Measurements from ENCODE around the gene SLC4A8. TPM values are rescaled to one million over a fixed set of nuclear protein-coding genes. Genes with fewer than 3 reads are reported as not detected.
"Not testable (repeated sequence)": the region's sequence is repeated elsewhere in the genome, so short reads cannot be mapped to it uniquely, and the experiment has no call there.

The SLC4A8 gene
- total RNA-seq, 1 donor from 2014 or later = 2.3 TPM

DNA sequence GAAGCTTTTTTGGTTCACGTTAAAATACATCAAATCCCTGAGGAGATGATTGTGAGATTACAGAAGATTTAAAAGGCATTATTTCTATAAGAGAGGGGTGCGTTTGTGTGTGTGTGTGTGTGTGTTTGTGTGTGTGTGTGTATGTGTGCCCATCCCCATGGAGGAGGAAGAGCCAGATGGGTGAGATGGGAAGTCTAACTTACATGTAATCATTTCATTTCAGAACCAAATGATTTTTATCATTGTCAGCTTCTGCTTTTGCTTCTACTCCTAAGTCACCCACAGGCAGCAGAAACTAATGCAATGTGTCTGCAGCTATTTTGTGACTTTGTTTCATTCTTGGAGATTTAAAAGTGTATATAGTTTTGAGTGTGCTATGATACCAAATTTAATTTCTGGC lies 68.7 kb downstream of the SLC4A8 start:
- no peak for DNase-seq
- Mint-ChIP-seq H3K27ac (no peak overlapping the region), H3K4me3 (no peak overlapping the region), H3K9me3 (no peaks in the 10 kb centered on the region), H3K36me3 (ENCODE audit: low read depth) (no peaks in the 10 kb centered on the region), H3K4me1 (no peaks in the 10 kb centered on the region), H3K27me3 (no peaks in the 10 kb centered on the region)
- intact Hi-C loops (cut with micrococcal nuclease) = no loop called here

DNA sequence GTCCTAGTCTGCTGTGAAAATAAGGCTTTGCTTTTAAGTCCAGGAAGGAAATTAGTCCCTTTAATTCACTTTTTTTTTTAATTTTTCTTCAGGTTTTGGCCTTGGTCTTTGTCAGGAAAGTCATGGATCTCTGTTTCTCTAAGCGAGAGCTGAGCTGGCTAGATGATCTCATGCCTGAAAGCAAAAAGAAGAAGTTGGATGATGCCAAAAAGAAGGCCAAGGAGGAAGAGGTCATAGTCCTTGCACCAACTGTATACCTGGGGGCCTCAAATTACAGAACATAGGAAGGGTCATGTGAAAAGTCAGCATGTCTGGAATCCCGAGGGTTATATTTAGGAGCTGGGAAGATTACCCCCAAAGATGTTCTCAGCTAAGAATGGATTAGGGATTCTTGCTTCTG lies 72.3 kb downstream of the SLC4A8 start:
- intact Hi-C loops (cut with micrococcal nuclease) = no loop called here
- H3K27me3 Mint-ChIP-seq = peaks cover 7% of the 10 kb centered on the region
- no peaks in the 10 kb centered on the region for H3K36me3 Mint-ChIP-seq (ENCODE audit: low read depth)

DNA sequence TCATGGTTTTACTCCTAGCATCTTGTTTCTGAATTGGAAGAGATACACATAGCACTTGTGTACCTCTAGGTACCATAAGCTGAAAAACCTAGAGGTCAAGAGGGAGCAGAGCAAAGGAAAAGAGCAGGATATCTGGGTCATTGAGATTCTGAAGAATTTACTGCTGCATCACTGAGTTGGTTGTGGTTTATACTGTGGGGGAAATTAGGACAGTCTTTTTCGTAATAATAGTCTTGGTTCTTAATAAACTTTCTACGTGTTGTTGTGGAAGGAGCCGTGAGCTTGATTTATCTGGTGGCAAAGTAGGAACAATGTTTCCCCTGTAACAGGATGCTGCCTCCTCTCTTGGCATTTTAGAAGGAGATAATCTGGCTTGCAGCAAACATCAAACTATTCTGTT lies 80.2 kb downstream of the SLC4A8 start:
- Mint-ChIP-seq H3K4me1 (no peaks in the 10 kb centered on the region), H3K27me3 (peaks cover 5% of the 10 kb centered on the region), H3K27ac (no peak overlapping the region), H3K4me3 (no peak overlapping the region), H3K9me3 (no peaks in the 10 kb centered on the region), H3K36me3 (ENCODE audit: low read depth) (no peaks in the 10 kb centered on the region)
- DNase-seq = no peak
- intact Hi-C loops (cut with micrococcal nuclease) = no loop called here

More for the DNA sequence above, 72.3 kb downstream of the SLC4A8 start:
- Mint-ChIP-seq H3K4me1 (no peaks in the 10 kb centered on the region), H3K9me3 (no peaks in the 10 kb centered on the region), H3K27ac (no peak overlapping the region), H3K4me3 (no peak overlapping the region)
- no peak for DNase-seq

DNA sequence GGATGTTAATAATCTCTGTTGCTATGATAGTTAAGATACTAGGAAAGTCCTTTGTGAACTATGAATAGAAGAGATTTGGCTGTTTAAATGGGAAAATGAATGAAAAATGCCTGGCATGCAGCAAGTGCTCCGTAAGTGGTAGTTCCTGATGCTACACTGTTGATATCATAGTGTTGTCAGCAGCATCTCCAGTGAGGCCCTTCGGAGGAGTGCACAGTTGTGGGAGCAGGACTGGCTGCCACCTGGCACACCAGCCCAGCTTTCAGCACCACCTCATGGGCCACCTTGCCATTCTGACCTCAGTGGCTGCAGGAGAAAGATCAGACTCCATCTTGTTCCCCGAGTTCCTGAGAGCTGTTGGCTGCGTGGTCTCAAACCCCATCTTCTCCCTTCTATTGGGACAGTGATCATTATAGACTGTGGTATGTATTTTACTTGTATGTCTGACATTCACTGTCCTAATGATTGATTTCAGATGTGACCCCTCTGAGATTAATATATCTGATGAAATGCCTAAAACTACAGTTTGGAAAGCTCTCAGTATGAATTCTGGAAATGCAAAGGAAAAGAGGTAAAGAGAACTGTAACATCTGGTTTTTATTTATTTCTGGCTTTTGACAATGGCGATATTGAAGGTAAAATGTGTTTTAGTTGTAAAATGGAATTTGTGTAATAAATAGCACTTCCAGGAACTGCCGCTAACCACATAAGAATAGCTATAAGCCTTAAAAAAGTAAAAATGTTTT lies 80.9 kb downstream of the SLC4A8 start:
- Mint-ChIP-seq H3K36me3 (ENCODE audit: low read depth) (no peaks in the 10 kb centered on the region), H3K4me3 (no peak overlapping the region), H3K9me3 (no peaks in the 10 kb centered on the region), H3K27me3 (peaks cover 4% of the 10 kb centered on the region), H3K27ac (no peak overlapping the region), H3K4me1 (no peaks in the 10 kb centered on the region)
- no peak for DNase-seq
- intact Hi-C loops (cut with micrococcal nuclease) = no loop called here

DNA sequence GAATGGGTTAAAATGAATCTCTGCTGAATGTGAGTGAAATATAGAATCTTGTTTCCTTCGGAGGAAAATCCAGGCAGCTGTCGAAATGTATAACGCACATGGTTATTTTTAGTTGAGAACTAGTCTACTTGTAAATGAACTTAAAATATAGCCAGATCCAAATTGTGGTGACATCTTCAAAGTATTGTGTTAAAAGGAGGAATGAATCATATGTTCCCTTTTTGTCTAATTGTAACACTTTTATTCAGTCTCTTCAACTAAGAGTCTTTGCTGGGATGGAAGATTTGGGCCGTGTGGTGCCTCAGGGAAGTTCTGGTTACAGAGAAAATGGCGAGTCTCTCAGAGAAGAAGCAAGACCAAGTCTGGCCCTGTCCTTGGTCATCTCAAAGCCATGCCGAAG lies 82.5 kb downstream of the SLC4A8 start:
- DNase-seq = no peak
- intact Hi-C loops (cut with micrococcal nuclease) = no loop called here
- H3K36me3 Mint-ChIP-seq (ENCODE audit: low read depth) = no peaks in the 10 kb centered on the region
- H3K9me3 Mint-ChIP-seq = no peaks in the 10 kb centered on the region
- H3K27me3 Mint-ChIP-seq = peaks cover 4% of the 10 kb centered on the region
- H3K27ac Mint-ChIP-seq = no peak overlapping the region
- H3K4me1 Mint-ChIP-seq = no peaks in the 10 kb centered on the region
- no peak overlapping the region for H3K4me3 Mint-ChIP-seq

DNA sequence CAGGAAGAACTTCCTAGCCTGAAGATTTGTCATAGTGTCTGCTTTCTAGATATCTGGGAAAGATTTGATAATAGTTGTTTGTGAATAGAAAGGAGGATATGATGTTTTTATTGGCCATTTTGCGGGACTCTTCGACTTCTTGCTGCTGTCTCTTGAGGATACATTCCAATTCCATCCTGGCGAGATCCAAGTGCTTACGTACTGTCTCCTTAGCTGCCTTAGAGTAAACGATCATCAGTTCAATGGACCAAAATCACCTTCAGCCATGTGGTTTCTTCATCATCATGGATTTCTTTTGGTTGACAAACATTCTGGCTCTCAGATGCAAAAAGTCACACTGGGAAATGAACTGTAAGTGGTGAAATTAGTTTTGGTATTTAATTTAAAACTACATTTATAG lies 83.7 kb downstream of the SLC4A8 start:
- no peak overlapping the region for H3K27ac Mint-ChIP-seq
- no peak overlapping the region for H3K4me3 Mint-ChIP-seq
- DNase-seq = no peak
- H3K4me1 Mint-ChIP-seq = no peaks in the 10 kb centered on the region
- peaks cover 4% of the 10 kb centered on the region for H3K27me3 Mint-ChIP-seq
- H3K9me3 Mint-ChIP-seq = no peaks in the 10 kb centered on the region
- H3K36me3 Mint-ChIP-seq (ENCODE audit: low read depth) = no peaks in the 10 kb centered on the region
- intact Hi-C loops (cut with micrococcal nuclease) = no loop called here

DNA sequence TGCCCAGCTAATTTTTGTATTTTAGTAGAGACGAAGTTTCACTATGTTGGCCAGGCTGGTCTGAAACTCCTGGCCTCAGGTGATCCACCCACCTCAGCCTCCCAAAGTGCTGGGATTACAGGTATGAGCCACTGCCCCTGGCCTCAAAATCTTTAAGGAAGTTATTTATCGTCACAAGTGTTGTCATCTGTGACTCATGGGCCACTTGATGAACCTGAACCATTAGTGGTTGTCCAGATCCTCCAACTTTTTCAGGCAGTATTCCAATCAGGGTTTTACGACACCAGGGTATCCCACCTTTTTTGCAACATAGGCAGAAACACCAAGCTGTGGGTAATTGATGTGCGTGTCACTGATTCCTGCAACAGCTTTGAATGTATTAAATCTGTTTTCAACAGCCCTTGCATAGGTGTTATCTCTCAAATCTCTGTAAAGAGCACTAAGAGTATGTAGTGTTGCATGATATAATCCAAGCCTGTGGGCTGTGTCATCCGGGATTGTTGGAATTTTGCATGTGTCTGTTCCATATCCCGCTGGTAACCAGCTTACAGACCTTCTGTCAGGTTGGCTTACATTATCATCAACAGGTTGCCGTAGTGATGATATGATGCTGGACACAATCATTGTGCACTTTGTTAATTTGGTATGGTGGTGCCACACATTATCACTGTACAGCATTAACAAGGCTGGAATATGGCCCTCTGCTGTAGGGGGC lies 87.1 kb downstream of the SLC4A8 start:
- Mint-ChIP-seq H3K4me3 (no peak overlapping the region), H3K36me3 (ENCODE audit: low read depth) (no peaks in the 10 kb centered on the region), H3K27me3 (peaks cover 6% of the 10 kb centered on the region), H3K9me3 (no peaks in the 10 kb centered on the region), H3K27ac (no peak overlapping the region), H3K4me1 (no peaks in the 10 kb centered on the region)
- intact Hi-C loops (cut with micrococcal nuclease) = no loop called here
- DNase-seq = no peak

DNA sequence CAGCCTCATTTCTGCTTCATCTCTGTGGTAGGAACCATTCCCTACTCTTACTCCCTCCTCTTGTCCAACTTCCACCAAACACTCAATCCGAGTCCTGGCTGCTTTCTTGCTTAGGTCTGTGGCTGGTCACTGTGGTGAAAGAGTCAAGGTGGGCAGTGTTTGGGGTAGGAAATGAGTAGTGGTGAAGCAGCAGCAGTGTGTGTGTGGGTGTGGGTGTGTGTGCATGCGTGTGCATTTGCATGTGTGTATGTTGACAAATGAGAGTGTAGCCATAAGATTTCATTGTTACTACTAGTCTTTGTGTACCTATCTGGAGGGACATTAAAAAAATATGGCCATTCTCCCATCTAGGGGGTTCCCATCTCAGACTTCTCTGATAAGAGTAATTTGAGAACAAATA lies 87.8 kb downstream of the SLC4A8 start:
- no peaks in the 10 kb centered on the region for H3K36me3 Mint-ChIP-seq (ENCODE audit: low read depth)
- no peak for DNase-seq
- H3K4me3 Mint-ChIP-seq = no peak overlapping the region
- no peaks in the 10 kb centered on the region for H3K9me3 Mint-ChIP-seq
- H3K27ac Mint-ChIP-seq = no peak overlapping the region
- intact Hi-C loops (cut with micrococcal nuclease) = no loop called here
- peaks cover 6% of the 10 kb centered on the region for H3K27me3 Mint-ChIP-seq
- H3K4me1 Mint-ChIP-seq = no peaks in the 10 kb centered on the region

DNA sequence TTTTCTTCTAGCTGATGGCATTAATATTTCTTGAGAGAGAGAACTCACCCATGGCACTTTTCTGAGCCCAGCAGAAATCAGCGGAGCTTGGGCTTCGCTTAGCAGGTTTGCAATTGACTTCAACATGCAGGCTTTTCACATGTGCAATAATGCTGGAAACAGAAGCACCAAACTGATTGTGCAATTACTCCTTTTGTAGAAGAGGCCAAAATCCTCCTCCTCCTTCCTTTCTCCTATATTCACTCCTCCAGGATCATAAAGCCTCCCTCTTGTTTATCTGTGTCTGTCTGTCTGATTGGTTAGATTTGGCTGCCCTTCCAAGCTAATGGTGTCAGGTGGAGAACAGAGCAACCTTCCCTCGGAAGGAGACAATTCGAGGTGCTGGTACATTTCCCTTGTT lies 90.4 kb downstream of the SLC4A8 start:
- H3K27me3 Mint-ChIP-seq; H3K36me3 Mint-ChIP-seq (ENCODE audit: low read depth); H3K4me3 Mint-ChIP-seq; H3K9me3 Mint-ChIP-seq; DNase-seq; H3K4me1 Mint-ChIP-seq; H3K27ac Mint-ChIP-seq; intact Hi-C loops (cut with micrococcal nuclease): not testable (repeated sequence)

DNA sequence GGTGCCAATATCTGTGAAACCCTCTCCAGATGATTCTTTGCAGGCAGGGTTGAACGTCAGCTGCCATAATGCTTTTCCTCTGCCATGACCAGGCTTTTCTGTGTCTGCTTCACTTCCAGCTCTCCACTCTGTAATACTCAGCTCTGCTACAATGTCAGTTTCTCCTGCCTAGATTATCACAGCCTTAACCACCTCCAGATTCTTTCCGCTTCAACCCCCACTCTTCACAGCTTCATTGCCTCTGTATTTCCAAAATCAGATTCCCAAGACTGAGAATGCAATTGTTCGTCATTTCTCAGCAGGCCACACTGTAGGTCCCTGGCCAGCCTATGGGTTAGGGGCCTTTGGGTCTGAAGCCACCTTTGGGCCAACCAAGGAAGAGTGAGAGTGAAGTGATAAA lies 92.7 kb downstream of the SLC4A8 start:
- no peak overlapping the region for H3K27ac Mint-ChIP-seq
- peaks cover 2% of the 10 kb centered on the region for H3K4me1 Mint-ChIP-seq
- H3K9me3 Mint-ChIP-seq = no peaks in the 10 kb centered on the region
- no peak for DNase-seq
- peaks cover 10% of the 10 kb centered on the region for H3K27me3 Mint-ChIP-seq
- no peaks in the 10 kb centered on the region for H3K36me3 Mint-ChIP-seq (ENCODE audit: low read depth)
- intact Hi-C loops (cut with micrococcal nuclease) = no loop called here
- no peak overlapping the region for H3K4me3 Mint-ChIP-seq

DNA sequence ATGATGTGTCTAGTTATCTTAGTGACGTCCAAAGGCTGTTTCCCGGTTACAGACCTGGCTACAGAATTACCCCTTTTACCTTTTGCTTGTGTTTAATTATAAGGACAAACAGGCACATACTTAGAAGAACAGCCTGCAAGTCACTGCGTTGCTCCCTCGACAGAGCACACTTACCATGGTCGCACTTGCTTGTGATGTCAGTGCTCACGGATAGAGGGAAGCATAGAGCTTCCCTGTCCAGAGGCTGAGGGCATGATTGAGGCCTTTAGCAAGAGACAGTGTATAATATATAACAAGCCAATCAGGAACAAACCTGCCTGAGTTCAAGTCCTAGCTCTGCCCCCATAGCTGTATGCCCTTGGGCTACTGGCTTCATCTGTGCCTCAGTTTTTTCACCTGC lies 93.2 kb downstream of the SLC4A8 start:
- Mint-ChIP-seq H3K27me3 (peaks cover 10% of the 10 kb centered on the region), H3K27ac (no peak overlapping the region), H3K4me3 (no peak overlapping the region), H3K4me1 (peaks cover 2% of the 10 kb centered on the region), H3K36me3 (ENCODE audit: low read depth) (no peaks in the 10 kb centered on the region), H3K9me3 (no peaks in the 10 kb centered on the region)
- DNase-seq = no peak
- intact Hi-C loops (cut with micrococcal nuclease) = no loop called here

DNA sequence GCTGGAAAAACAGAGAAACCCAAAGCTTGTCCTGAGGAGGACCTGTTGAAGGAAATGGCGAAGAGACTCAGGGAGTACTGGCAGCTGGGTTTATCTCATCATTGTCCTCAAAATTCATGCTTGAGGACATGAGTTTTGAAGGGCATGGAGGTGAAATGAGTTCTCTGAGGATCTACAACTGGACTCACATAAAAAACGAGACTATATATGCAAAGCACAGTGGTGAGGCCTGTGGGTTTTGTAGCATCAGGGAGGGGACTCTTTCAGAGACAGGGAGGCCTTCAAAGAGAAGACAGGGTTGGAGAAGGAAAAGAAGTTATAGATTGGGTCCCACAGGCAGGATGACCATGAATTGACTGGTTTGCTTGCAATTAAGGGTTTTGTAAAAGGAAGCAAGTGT lies 95.1 kb downstream of the SLC4A8 start:
- DNase-seq = no peak
- intact Hi-C loops (cut with micrococcal nuclease) = no loop called here
- Mint-ChIP-seq H3K36me3 (ENCODE audit: low read depth) (no peaks in the 10 kb centered on the region), H3K4me1 (peaks cover 2% of the 10 kb centered on the region), H3K4me3 (no peak overlapping the region), H3K27ac (no peak overlapping the region), H3K27me3 (peaks cover 9% of the 10 kb centered on the region), H3K9me3 (no peaks in the 10 kb centered on the region)

DNA sequence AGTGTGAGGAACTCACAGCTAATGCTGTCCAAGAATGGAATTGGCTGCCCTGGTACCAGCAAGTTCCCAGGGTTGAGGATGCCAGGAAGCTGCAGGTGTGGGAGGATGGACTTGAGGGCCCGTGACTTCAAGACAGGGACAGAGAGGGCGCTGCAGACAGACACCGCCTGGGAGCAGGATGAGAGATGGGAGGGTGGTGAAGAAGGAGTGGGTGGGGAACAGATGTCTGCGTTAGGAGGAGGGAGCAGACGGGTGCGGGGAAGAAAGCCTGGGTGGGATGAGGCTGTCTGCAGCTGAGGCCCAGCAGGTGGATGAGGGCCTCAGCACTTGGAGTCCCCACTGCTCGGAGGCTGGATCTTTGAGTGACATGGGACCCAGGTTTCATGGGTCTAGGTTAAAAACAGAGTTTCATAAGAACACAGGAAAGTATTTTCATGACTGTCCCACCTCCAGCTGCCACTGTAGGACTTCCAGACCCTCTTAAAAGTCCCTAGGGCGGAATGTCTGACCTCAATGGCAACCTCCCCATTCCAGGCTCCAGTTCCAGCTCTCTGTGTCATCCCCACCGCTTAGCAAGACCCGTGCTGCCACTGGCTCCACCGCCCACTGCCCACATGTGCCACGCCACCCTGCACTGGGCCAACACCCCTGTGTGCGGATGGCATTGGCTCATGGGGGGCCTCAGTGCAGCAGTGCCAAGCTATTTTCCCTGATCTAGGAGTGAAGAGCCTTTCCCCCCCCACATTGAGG lies 96.1 kb downstream of the SLC4A8 start:
- Mint-ChIP-seq H3K4me3 (no peak overlapping the region), H3K27me3 (peaks cover 7% of the 10 kb centered on the region), H3K4me1 (peaks cover 2% of the 10 kb centered on the region), H3K27ac (no peak overlapping the region), H3K36me3 (ENCODE audit: low read depth) (no peaks in the 10 kb centered on the region), H3K9me3 (no peaks in the 10 kb centered on the region)
- intact Hi-C loops (cut with micrococcal nuclease) = no loop called here
- DNase-seq = no peak

DNA sequence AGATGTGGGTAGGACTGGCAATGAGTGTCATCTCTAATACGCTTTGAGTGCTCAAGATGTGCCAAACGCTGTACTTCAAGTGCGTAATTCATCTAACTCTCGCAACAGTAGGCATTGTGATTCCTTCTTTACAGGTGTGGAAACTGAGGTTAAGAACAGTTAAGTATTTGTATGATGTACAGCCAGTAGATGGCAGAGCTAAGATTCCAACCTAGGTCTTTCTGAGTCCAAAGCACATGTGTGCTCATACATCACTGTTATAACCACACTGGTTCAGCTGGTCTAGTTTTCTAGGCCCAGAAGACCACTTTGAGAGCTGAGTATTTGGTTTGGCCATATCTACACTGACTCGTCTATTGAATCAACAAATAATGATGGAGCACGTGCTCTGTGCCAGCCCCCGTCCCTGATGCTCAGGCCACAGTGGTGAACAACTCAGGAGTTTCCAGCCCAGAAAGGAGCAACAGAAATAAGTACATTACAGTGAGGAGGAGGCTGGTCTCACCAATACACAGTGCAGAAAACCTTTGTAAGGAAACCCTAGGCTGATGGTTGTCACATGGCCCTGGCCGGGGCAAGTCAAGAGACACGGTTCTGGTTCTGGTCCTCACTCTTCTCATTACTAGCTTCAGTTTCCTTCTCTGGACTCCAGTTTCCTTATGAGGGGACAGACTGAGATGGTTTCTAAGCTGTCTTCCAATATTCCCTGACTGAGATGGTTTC lies 97.1 kb downstream of the SLC4A8 start:
- H3K27me3 Mint-ChIP-seq = peaks cover 7% of the 10 kb centered on the region
- no peak overlapping the region for H3K27ac Mint-ChIP-seq
- intact Hi-C loops (cut with micrococcal nuclease) = no loop called here
- peaks cover 2% of the 10 kb centered on the region for H3K4me1 Mint-ChIP-seq
- DNase-seq = no peak
- H3K4me3 Mint-ChIP-seq = no peak overlapping the region
- H3K36me3 Mint-ChIP-seq (ENCODE audit: low read depth) = no peaks in the 10 kb centered on the region
- H3K9me3 Mint-ChIP-seq = no peaks in the 10 kb centered on the region

Data from activated CD4-positive, alpha-beta T cell treated with anti-CD3 and anti-CD28 coated beads, Interleukin-2, amount 10 ng/mL, durations not matched to agents 24 days and 14 days (primary cell).